ENCODE measurements around the gene GZMH. TPM values are rescaled to one million over a fixed set of nuclear protein-coding genes. Genes with fewer than 3 reads are reported as not detected.
"Not testable (repeated sequence)": the region's sequence is repeated elsewhere in the genome, so short reads cannot be mapped to it uniquely, and the experiment has no call there.

Gene GZMH
- total RNA-seq, 1 experiment from 2014 or later: not detected

GRCh38 chr14:24584402-24584801 lies 25.1 kb downstream of the GZMH start:
- POLR2A ChIA-PET; H3K27me3 ChIP-seq (ENCODE audit: control insufficient read depth, insufficient read depth, low read length); ATAC-seq; intact Hi-C loops (cut with micrococcal nuclease; ENCODE audit: unreplicated experiment); H3K9me3 ChIP-seq (ENCODE audit: control insufficient read depth, insufficient read depth, low read depth, low read length); H3K27ac ChIP-seq (ENCODE audit: low read length); CTCF ChIA-PET; H3K4me1 ChIP-seq (ENCODE audit: control insufficient read depth, insufficient read depth, low read length); H3K36me3 ChIP-seq (ENCODE audit: control insufficient read depth, insufficient read depth, low read length); H3K4me3 ChIP-seq (ENCODE audit: low read depth in 2 of 2, low read length in 2 of 2); BruUV-seq (replicated peaks); DNase-seq (ENCODE audit: low read depth, low spot score); in situ Hi-C loops (cut with HindIII; ENCODE audit: low pct_unique_long_range_greater_than_20kb, low sequenced_read_pairs): not testable (repeated sequence)

GRCh38 chr14:24578558-24578957 lies 30.9 kb downstream of the GZMH start:
- no peaks in the 10 kb centered on the region for H3K9me3 ChIP-seq (ENCODE audit: control insufficient read depth, insufficient read depth, low read depth, low read length)
- intact Hi-C loops (cut with micrococcal nuclease; ENCODE audit: unreplicated experiment) (no loop called here), in situ Hi-C loops (cut with HindIII; ENCODE audit: low pct_unique_long_range_greater_than_20kb, low sequenced_read_pairs) (no loop called here)
- no peaks in the 10 kb centered on the region for H3K27me3 ChIP-seq (ENCODE audit: control insufficient read depth, insufficient read depth, low read length)
- no TSS peak for BruUV-seq (replicated peaks)
- POLR2A ChIA-PET: no interaction called here
- TF ChIP-seq CTCF (IDR thresholded peaks at IDR 0.05): no peak
- TF ChIP-seq SIN3A (IDR thresholded peaks at IDR 0.05; ENCODE audit: borderline replicate concordance, insufficient read depth, low read depth, low read length): no peak
- TF ChIP-seq TCF7L2 (IDR thresholded peaks at IDR 0.05; ENCODE audit: low read depth, low read length): no peak
- no peak for TF ChIP-seq POLR2AphosphoS5 (IDR thresholded peaks at IDR 0.05; ENCODE audit: low read depth, low read length)
- TF ChIP-seq, protein P1, sequence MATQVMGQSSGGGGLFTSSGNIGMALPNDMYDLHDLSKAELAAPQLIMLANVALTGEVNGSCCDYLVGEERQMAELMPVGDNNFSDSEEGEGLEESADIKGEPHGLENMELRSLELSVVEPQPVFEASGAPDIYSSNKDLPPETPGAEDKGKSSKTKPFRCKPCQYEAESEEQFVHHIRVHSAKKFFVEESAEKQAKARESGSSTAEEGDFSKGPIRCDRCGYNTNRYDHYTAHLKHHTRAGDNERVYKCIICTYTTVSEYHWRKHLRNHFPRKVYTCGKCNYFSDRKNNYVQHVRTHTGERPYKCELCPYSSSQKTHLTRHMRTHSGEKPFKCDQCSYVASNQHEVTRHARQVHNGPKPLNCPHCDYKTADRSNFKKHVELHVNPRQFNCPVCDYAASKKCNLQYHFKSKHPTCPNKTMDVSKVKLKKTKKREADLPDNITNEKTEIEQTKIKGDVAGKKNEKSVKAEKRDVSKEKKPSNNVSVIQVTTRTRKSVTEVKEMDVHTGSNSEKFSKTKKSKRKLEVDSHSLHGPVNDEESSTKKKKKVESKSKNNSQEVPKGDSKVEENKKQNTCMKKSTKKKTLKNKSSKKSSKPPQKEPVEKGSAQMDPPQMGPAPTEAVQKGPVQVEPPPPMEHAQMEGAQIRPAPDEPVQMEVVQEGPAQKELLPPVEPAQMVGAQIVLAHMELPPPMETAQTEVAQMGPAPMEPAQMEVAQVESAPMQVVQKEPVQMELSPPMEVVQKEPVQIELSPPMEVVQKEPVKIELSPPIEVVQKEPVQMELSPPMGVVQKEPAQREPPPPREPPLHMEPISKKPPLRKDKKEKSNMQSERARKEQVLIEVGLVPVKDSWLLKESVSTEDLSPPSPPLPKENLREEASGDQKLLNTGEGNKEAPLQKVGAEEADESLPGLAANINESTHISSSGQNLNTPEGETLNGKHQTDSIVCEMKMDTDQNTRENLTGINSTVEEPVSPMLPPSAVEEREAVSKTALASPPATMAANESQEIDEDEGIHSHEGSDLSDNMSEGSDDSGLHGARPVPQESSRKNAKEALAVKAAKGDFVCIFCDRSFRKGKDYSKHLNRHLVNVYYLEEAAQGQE (IDR thresholded peaks at IDR 0.05; ENCODE audit: insufficient read depth in 1 of 2, low read depth in 2 of 2, low read length in 1 of 2): no peak
- DNase-seq (ENCODE audit: low read depth, low spot score) (no peak), ATAC-seq (no peak)
- no peaks in the 10 kb centered on the region for H3K36me3 ChIP-seq (ENCODE audit: control insufficient read depth, insufficient read depth, low read length)
- H3K27ac ChIP-seq (ENCODE audit: low read length): no peak overlapping the region
- no peaks in the 10 kb centered on the region for H3K4me1 ChIP-seq (ENCODE audit: control insufficient read depth, insufficient read depth, low read length)
- CTCF ChIA-PET: no interaction called here
- H3K4me3 ChIP-seq (ENCODE audit: low read depth in 2 of 2, low read length in 2 of 2): no peak overlapping the region

GRCh38 chr14:24576771-24577170 lies 32.7 kb downstream of the GZMH start:
- Histone ChIP-seq H3K27ac (ENCODE audit: low read length) (no peak overlapping the region), H3K9me3 (ENCODE audit: control insufficient read depth, insufficient read depth, low read depth, low read length) (no peaks in the 10 kb centered on the region), H3K36me3 (ENCODE audit: control insufficient read depth, insufficient read depth, low read length) (no peaks in the 10 kb centered on the region), H3K27me3 (ENCODE audit: control insufficient read depth, insufficient read depth, low read length) (no peaks in the 10 kb centered on the region; the same call in 1 of the 2 replicates), H3K4me1 (ENCODE audit: control insufficient read depth, insufficient read depth, low read length) (no peaks in the 10 kb centered on the region), H3K4me3 (ENCODE audit: low read depth in 2 of 2, low read length in 2 of 2) (no peak overlapping the region)
- ChIA-PET CTCF (no interaction called here), POLR2A (no interaction called here)
- DNase-seq (ENCODE audit: low read depth, low spot score) (no peak), ATAC-seq (no peak)
- intact Hi-C loops (cut with micrococcal nuclease; ENCODE audit: unreplicated experiment) (no loop called here), in situ Hi-C loops (cut with HindIII; ENCODE audit: low pct_unique_long_range_greater_than_20kb, low sequenced_read_pairs) (no loop called here)
- TF ChIP-seq TCF7L2 (IDR thresholded peaks at IDR 0.05; ENCODE audit: low read depth, low read length): no peak
- BruUV-seq (replicated peaks): no TSS peak

Data from Panc1 (cell line).